IPS DF 6.9 (cell line): ENCODE results near the gene IPO4.

Experiments used
- DNase-seq: peaks from one replicate; pipeline ENCODE4 v3.0.0-alpha.2; 2013; ENCODE audit warnings: low read depth, low spot score
- H3K27ac ChIP-seq: one replicate; pipeline ENCODE4 v1.5.1; 2013; ENCODE audit warnings: low read length, control low read depth
- H3K27me3 ChIP-seq: 2 replicates; pipeline ENCODE4 v1.6.1; 2013; ENCODE audit warnings: mild to moderate bottlenecking, low read length; ENCODE audit not compliant: control insufficient read depth, insufficient read depth
- H3K36me3 ChIP-seq: 2 replicates; pipeline ENCODE4 v1.6.1; 2013; ENCODE audit warnings: low read length; ENCODE audit not compliant: control insufficient read depth, insufficient read depth
- H3K4me1 ChIP-seq: 2 replicates; pipeline ENCODE4 v1.6.1; 2013; ENCODE audit warnings: low read length; ENCODE audit not compliant: control insufficient read depth, insufficient read depth
- H3K4me3 ChIP-seq: 2 replicates; pipeline ENCODE4 v1.5.1; 2013; ENCODE audit warnings: mild to moderate bottlenecking, low read length
- H3K9me3 ChIP-seq: 2 replicates; pipeline ENCODE4 v1.6.1; 2013; ENCODE audit warnings: low read length, inconsistent platforms; ENCODE audit not compliant: control insufficient read depth, insufficient read depth
- WGBS: extraction: QIAGEN DNeasy Blood & Tissue Kit; methylation state at CpG from one replicate; pipeline ENCODE4 v1.1.7; 2013; ENCODE audit warnings: mixed read lengths, missing lambda C conversion rate; ENCODE audit not compliant: insufficient read length, insufficient coverage; 5-methylcytosine and 5-hydroxymethylcytosine counted together

IPO4 gene

GRCh38 chr14:24182110-24182882 lies 6.3 kb downstream of the IPO4 start:
- WGBS = no CpG with 5 or more reads among the region's 14 CpGs
- H3K36me3 ChIP-seq = peaks cover 67% of the 10 kb centered on the region
- no peak overlapping the region for H3K4me3 ChIP-seq
- no peaks in the 10 kb centered on the region for H3K4me1 ChIP-seq
- no peak for DNase-seq
- H3K27ac ChIP-seq = no peak overlapping the region
- no peaks in the 10 kb centered on the region for H3K9me3 ChIP-seq
- no peaks in the 10 kb centered on the region for H3K27me3 ChIP-seq

DNA sequence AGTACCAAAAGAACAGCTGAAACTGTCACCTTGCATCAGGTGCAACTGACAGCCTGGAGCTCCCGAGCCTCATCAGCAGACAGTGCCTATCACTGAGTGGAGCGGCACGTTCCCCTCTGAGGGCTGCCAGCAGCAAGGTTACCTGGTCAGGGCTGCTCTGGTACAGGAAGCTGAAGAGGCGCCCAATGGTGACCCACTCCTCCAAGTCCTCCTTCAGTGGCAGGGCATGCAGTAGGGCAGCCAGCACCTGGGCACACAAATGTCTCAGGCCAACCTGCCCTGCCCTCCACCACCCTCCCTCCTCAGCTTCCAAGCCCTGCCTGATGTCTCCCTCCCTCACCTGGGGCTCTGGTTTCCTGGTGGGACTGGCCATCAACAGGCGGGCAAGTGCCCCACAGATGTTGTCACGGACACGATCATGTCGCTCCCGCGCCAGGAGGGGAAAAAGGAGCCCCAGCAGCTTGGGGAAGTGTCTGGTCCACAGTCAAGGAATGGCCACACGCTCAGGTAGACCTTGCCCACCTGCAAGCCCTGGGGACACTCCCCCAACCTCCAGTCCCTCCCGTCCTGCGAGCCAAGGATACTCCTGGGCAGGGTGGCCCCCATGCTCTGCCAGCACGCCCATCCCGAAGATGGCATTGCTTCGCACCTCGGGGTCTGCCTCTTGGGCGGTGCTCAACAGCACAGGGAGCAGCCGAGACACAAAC lies 7.1 kb downstream of the IPO4 start:
- Histone ChIP-seq H3K27me3 (no peaks in the 10 kb centered on the region), H3K27ac (no peak overlapping the region), H3K4me3 (no peak overlapping the region), H3K9me3 (no peaks in the 10 kb centered on the region), H3K4me1 (no peaks in the 10 kb centered on the region), H3K36me3 (peaks cover 67% of the 10 kb centered on the region)
- WGBS = no CpG with 5 or more reads among the region's 19 CpGs
- no peak for DNase-seq

GRCh38 chr14:24179961-24180796 lies 8.4 kb downstream of the IPO4 start:
- DNase-seq = no peak
- WGBS = no CpG with 5 or more reads among the region's 18 CpGs

GRCh38 chr14:24179294-24179960 lies 9.2 kb downstream of the IPO4 start:
- no peaks in the 10 kb centered on the region for H3K4me1 ChIP-seq
- no peaks in the 10 kb centered on the region for H3K27me3 ChIP-seq
- no CpG with 5 or more reads among the region's 14 CpGs for WGBS
- peaks cover 50% of the 10 kb centered on the region for H3K36me3 ChIP-seq
- H3K4me3 ChIP-seq = no peak overlapping the region
- no peaks in the 10 kb centered on the region for H3K9me3 ChIP-seq
- no peak overlapping the region for H3K27ac ChIP-seq
- DNase-seq = no peak

More at GRCh38 chr14:24179961-24180796, 8.4 kb downstream of the IPO4 start:
- Histone ChIP-seq H3K9me3 (no peaks in the 10 kb centered on the region), H3K27me3 (no peaks in the 10 kb centered on the region), H3K27ac (no peak overlapping the region), H3K4me3 (no peak overlapping the region), H3K36me3 (peaks cover 57% of the 10 kb centered on the region), H3K4me1 (no peaks in the 10 kb centered on the region)

DNA sequence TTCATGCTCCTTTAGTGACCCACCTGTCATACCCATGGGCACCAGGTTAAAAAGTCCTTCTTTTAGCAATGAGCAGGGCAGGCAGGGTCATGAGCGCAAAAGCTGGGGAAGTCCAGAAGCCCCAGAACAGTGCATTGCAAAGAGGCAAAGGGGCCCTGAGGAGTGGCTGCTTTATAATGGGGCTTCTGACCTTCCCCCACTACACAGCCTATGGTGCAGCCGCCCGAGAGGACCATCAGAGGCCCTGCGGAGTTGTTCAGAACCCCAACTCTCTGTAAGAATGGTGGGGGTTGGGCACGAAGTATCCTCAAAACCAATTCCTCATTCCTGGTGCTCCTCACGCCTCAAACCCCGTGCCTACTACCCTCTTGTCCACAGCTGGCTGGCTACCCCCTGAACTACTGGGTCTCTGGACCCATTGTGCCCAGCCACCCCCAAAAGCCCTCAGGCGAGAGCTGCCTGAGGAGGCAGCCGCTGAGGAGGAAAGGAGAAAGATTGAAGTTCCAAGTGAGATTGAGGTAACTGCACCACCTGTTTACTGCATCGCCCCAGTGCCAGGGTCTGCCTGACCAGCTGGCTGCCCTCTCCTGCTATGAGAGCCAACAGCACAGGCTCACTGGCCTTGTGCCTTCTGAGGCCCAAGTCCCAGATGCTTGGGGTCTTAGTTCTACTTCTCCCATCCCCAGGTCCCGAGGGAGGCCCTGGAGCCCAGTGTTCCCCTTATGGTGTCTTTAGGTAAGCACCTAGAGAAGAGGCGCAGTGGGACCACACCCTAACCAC lies 10.0 kb downstream of the IPO4 start:
- no CpG with 5 or more reads among the region's 12 CpGs for WGBS
- H3K4me1 ChIP-seq = no peaks in the 10 kb centered on the region
- H3K36me3 ChIP-seq = peaks cover 42% of the 10 kb centered on the region
- no peak for DNase-seq
- no peak overlapping the region for H3K4me3 ChIP-seq
- no peaks in the 10 kb centered on the region for H3K9me3 ChIP-seq
- no peaks in the 10 kb centered on the region for H3K27me3 ChIP-seq
- no peak overlapping the region for H3K27ac ChIP-seq

- no peaks in the 10 kb centered on the region for H3K27me3 ChIP-seq
- no peak for DNase-seq
- H3K27ac ChIP-seq = no peak overlapping the region
- H3K4me3 ChIP-seq = no peak overlapping the region
- H3K4me1 ChIP-seq = no peaks in the 10 kb centered on the region
- no CpG with 5 or more reads among the region's 14 CpGs for WGBS
- H3K36me3 ChIP-seq = peaks cover 42% of the 10 kb centered on the region
- H3K9me3 ChIP-seq = no peaks in the 10 kb centered on the region
These were observed 10.7 kb downstream of the IPO4 start for GRCh38 chr14:24177891-24178290.

DNA sequence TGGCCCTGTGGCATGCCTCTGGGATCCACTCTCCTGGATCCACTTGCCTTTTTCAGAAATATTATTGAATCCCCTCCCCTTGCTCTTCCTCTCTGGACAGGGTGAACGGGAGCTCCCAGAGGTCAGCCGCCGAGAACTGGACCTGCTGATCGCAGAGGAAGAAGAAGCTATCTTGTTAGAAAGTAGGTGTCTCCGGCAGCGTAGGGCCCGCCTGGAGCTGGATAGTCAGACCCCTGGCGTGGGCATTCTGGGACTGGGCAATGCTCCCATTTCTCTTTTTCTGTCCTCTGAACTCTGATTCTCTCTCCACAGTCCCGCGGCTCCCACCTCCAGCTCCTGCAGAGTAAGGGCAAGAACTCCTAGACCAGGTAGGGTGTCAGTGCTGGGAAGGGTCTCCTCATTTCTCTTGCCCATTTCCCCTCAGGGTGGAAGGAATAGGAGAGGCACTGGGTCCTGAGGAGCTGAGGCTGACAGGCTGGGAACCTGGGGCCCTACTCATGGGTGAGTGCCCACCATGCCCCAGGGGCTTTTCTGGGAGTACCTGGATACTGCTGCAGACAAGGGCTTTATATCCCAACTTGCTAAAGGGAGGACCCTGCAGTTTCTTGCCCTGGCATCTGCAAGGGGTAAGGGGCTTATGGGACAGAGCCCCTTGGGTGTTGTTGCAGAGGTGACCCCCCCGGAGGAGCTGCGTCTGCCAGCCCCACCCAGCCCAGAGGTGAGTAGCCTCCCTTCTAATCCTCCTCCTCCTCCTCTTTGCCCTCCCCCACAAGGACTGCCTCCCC lies 11.4 kb downstream of the IPO4 start:
- Histone ChIP-seq H3K4me3 (no peak overlapping the region), H3K9me3 (no peaks in the 10 kb centered on the region), H3K27ac (no peak overlapping the region), H3K36me3 (peaks cover 35% of the 10 kb centered on the region), H3K27me3 (no peaks in the 10 kb centered on the region), H3K4me1 (peaks cover 3% of the 10 kb centered on the region; the same call in 1 of the 2 replicates)
- DNase-seq = no peak
- no CpG with 5 or more reads among the region's 12 CpGs for WGBS

DNA sequence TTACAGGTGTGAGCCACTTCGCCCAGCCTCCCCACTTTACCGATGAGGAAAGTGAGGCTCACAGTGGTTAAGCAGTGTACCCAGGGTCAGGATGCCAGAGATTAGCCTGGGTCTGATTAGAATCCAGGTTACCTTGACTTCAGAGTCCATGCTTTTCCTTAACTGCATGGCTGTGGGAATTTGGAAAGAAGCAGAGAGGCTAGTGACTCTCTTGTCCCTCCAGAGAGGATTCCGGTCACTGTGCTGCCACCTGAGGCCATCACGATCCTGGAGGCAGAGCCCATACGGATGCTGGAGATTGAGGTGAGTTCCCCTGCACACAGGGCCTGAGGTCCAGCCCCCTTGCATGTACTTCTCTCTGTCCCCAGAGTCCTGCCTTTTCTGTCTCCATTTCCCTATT lies 12.0 kb downstream of the IPO4 start:
- no peak for DNase-seq
- no peak overlapping the region for H3K27ac ChIP-seq
- H3K9me3 ChIP-seq = no peaks in the 10 kb centered on the region
- no CpG with 5 or more reads among the region's 5 CpGs for whole genome bisulfite sequencing
- peaks cover 29% of the 10 kb centered on the region for H3K36me3 ChIP-seq
- no peak overlapping the region for H3K4me3 ChIP-seq
- peaks cover 4% of the 10 kb centered on the region; the same call in 1 of the 2 replicates for H3K4me1 ChIP-seq
- no peaks in the 10 kb centered on the region for H3K27me3 ChIP-seq

- H3K4me1 ChIP-seq = peaks cover 4% of the 10 kb centered on the region; the same call in 1 of the 2 replicates
- no peak for DNase-seq
- no peak overlapping the region for H3K4me3 ChIP-seq
- H3K9me3 ChIP-seq = no peaks in the 10 kb centered on the region
- peaks cover 3% of the 10 kb centered on the region; the same call in 1 of the 2 replicates for H3K36me3 ChIP-seq
- no peaks in the 10 kb centered on the region for H3K27me3 ChIP-seq
- WGBS = no CpG with 5 or more reads among the region's 20 CpGs
- H3K27ac ChIP-seq = no peak overlapping the region
These were observed 15.7 kb downstream of the IPO4 start for GRCh38 chr14:24172871-24173281.
